Spleen (tissue), 7 donors: Measurements from ENCODE around the gene AGAP3.

Experiments
- POLR2AphosphoS5 ChIP-seq, 3 donors: sonication (generic); formaldehyde crosslinking; IDR thresholded peaks; one replicate each; pipeline ENCODE4 v1.5.1; 2017; ENCODE audit warnings: antibody characterized with exemption in 3 of 3
- TF ChIP-seq, protein P1 (sequence below), 11 experiments: fragments of 200-600 bp in 7 of 11; fragments of 450-650 bp in 4 of 11; sonication (generic) in 4 of 11; IDR thresholded peaks in 8 of 11; conservative IDR thresholded peaks in 3 of 11; 1 replicate in 7 of 11; 2 replicates in 4 of 11; pipeline versions ENCODE4 v1.4.0 to v1.8.0; 2016 to 2021; ENCODE audit warnings: antibody characterized with exemption in 11 of 11, inconsistent platforms in 4 of 11, mild to moderate bottlenecking in 1 of 11
- donor health status: DM: no; HTN: no; CAD: no; lungs with moderate emphysema.
- donor health status: DM: no; HTN: no; CAD: no.
- donor health status: DM: no; HTN: no; CAD: no.

DNA sequence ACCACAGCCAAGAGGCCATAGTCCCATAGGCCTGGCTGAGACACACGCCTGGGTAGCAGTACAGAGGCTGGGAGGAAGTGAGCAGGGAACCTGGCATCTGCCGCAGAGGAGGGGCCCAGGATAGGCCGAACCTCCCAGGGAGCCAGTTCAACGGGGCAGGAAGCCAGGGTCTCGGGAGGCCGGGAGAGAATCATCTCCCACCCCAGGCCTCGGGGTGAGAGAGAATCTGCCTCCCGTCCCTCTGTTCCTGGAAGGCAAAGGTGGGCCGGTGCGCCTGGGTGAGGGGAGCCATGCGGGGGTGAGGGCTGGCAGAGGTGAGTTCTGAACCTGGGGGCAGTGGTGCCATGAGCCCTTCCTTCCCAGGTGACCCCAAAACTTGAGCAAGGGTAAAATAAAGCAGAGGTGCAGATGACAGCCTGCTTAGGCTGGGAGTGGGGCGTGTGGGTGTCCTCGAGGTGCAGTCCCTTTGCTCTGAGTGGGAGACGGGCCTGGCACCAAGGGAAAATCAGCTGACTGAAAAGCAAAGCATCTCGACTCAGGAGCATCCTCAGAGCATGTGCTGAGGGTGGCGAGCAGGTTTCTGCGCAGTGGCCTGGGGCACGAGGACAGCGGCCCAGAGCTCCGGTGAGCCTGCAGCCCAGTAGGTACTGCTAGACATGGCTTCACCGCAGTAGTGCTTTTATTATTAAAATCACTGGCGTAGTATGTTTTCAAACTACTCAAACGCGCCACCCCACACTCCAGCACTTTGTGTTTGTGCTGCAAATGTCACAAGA, 15.5 kb downstream of the AGAP3 start:
- TF ChIP-seq, protein P1, sequence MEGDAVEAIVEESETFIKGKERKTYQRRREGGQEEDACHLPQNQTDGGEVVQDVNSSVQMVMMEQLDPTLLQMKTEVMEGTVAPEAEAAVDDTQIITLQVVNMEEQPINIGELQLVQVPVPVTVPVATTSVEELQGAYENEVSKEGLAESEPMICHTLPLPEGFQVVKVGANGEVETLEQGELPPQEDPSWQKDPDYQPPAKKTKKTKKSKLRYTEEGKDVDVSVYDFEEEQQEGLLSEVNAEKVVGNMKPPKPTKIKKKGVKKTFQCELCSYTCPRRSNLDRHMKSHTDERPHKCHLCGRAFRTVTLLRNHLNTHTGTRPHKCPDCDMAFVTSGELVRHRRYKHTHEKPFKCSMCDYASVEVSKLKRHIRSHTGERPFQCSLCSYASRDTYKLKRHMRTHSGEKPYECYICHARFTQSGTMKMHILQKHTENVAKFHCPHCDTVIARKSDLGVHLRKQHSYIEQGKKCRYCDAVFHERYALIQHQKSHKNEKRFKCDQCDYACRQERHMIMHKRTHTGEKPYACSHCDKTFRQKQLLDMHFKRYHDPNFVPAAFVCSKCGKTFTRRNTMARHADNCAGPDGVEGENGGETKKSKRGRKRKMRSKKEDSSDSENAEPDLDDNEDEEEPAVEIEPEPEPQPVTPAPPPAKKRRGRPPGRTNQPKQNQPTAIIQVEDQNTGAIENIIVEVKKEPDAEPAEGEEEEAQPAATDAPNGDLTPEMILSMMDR (IDR thresholded peaks at IDR 0.05 in 8 of 11, conservative IDR thresholded peaks at IDR 0.05 in 3 of 11): no peak
- no peak for TF ChIP-seq POLR2AphosphoS5 (IDR thresholded peaks at IDR 0.05)
